Measurements from ENCODE around the gene METTL4.
"Not testable (repeated sequence)": the region's sequence is repeated elsewhere in the genome, so short reads cannot be mapped to it uniquely, and the experiment has no call there.

METTL4 gene

GRCh38 chr18:2559249-2559648, 12.1 kb downstream of the METTL4 start:
- no peak for DNase-seq (ENCODE audit: low read depth)

- no peak for DNase-seq (ENCODE audit: low read depth)
Measured at GRCh38 chr18:2557536-2557935, 13.8 kb downstream of the METTL4 start.

GRCh38 chr18:2555895-2556294, 15.4 kb downstream of the METTL4 start:
- no peak for DNase-seq (ENCODE audit: low read depth)

- DNase-seq (ENCODE audit: low read depth), result no peak
Measured at GRCh38 chr18:2554696-2555095, 16.6 kb downstream of the METTL4 start.

GRCh38 chr18:2551425-2551824, 19.9 kb downstream of the METTL4 start:
- DNase-seq (ENCODE audit: low read depth), result no peak

GRCh38 chr18:2549462-2549861, 21.8 kb downstream of the METTL4 start:
- no peak for DNase-seq (ENCODE audit: low read depth)

GRCh38 chr18:2547477-2548087, 23.7 kb downstream of the METTL4 start:
- no peak for DNase-seq (ENCODE audit: low read depth)

GRCh38 chr18:2545155-2545554, 26.1 kb downstream of the METTL4 start:
- no peak for DNase-seq (ENCODE audit: low read depth)

GRCh38 chr18:2541925-2542563, 29.3 kb downstream of the METTL4 start:
- DNase-seq (ENCODE audit: low read depth), result not testable (repeated sequence)

- no peak for DNase-seq (ENCODE audit: low read depth)
Measured at GRCh38 chr18:2540575-2540974, 30.7 kb downstream of the METTL4 start.

- no peak for DNase-seq (ENCODE audit: low read depth)
Measured at GRCh38 chr18:2538844-2539243, 32.5 kb downstream of the METTL4 start.

GRCh38 chr18:2538236-2538635, 33.1 kb downstream of the METTL4 start:
- DNase-seq (ENCODE audit: low read depth), result no peak

GRCh38 chr18:2537296-2537695, 34.0 kb downstream of the METTL4 start:
- DNase-seq (ENCODE audit: low read depth), result no peak

- no peak for DNase-seq (ENCODE audit: low read depth)
Measured at GRCh38 chr18:2536493-2536892, 34.8 kb downstream of the METTL4 start.

GRCh38 chr18:2536063-2536462, 35.2 kb downstream of the METTL4 start:
- no peak for DNase-seq (ENCODE audit: low read depth)

GRCh38 chr18:2535419-2535910, 35.8 kb downstream of the METTL4 start:
- no peak for DNase-seq (ENCODE audit: low read depth)

GRCh38 chr18:2534906-2535305, 36.4 kb downstream of the METTL4 start:
- DNase-seq (ENCODE audit: low read depth), result no peak

GRCh38 chr18:2532797-2533196, 38.5 kb downstream of the METTL4 start:
- DNase-seq (ENCODE audit: low read depth), result no peak

- no peak for DNase-seq (ENCODE audit: low read depth)
Measured at GRCh38 chr18:2531751-2532150, 39.6 kb downstream of the METTL4 start.

- DNase-seq (ENCODE audit: low read depth), result no peak
Measured at GRCh38 chr18:2529154-2529553, 42.2 kb downstream of the METTL4 start.

- no peak for DNase-seq (ENCODE audit: low read depth)
Measured at GRCh38 chr18:2526329-2526728, 45.0 kb downstream of the METTL4 start.

- not testable (repeated sequence) for DNase-seq (ENCODE audit: low read depth)
Measured at GRCh38 chr18:2524794-2525198, 46.5 kb downstream of the METTL4 start.

GRCh38 chr18:2522112-2522511, 49.2 kb downstream of the METTL4 start:
- no peak for DNase-seq (ENCODE audit: low read depth)

GRCh38 chr18:2518473-2518872, 52.8 kb downstream of the METTL4 start:
- DNase-seq (ENCODE audit: low read depth), result no peak
